OCI-LY1 (cell line): ENCODE results near the gene SARS1.
A peak's percentile ranks its signal among the peaks of the same experiment; 100 is the strongest.

Source experiments
- H2AFZ ChIP-seq: fragments of 200-600 bp; sonication (generic), shearing (Covaris generic); 2 replicates; pipeline ENCODE4 v1.6.0; 2014; ENCODE audit warnings: antibody characterized with exemption, mild to moderate bottlenecking, low read length
- H3F3A ChIP-seq: fragments of 200-600 bp; sonication (generic), shearing (Covaris generic); 2 replicates; pipeline ENCODE4 v1.6.0; 2014; ENCODE audit warnings: mild to moderate bottlenecking, antibody characterized with exemption, low read length, moderate library complexity; ENCODE audit not compliant: insufficient read depth
- H3K27ac ChIP-seq: fragments of 200-600 bp; sonication (generic); 2 replicates; pipeline ENCODE4 v1.5.1; 2014; ENCODE audit warnings: low read length, mixed run types, mild to moderate bottlenecking, low read depth; ENCODE audit not compliant: poor library complexity, severe bottlenecking
- H3K27me3 ChIP-seq: fragments of 200-600 bp; sonication (generic); 2 replicates; pipeline ENCODE4 v1.6.0; 2014; ENCODE audit warnings: antibody characterized with exemption, mild to moderate bottlenecking, low read length, moderate library complexity; ENCODE audit not compliant: insufficient read depth
- H3K36me3 ChIP-seq: fragments of 200-600 bp; sonication (generic); 2 replicates; pipeline ENCODE4 v1.6.1; 2014; ENCODE audit warnings: mild to moderate bottlenecking, antibody characterized with exemption, low read length, moderate library complexity, mixed read lengths; ENCODE audit not compliant: insufficient read depth
- H3K4me1 ChIP-seq: fragments of 200-600 bp; sonication (generic); 2 replicates; pipeline ENCODE4 v1.5.1; 2014; ENCODE audit warnings: mild to moderate bottlenecking, low read length, moderate library complexity; ENCODE audit not compliant: insufficient read depth, severe bottlenecking
- H3K4me2 ChIP-seq: fragments of 200-600 bp; sonication (generic), shearing (Covaris generic); 2 replicates; pipeline ENCODE4 v1.6.1; 2014; ENCODE audit warnings: low read length
- H3K4me3 ChIP-seq: fragments of 200-600 bp; sonication (generic); 2 replicates; pipeline ENCODE4 v1.5.1; 2014; ENCODE audit warnings: low read length, low read depth, mild to moderate bottlenecking, mixed read lengths; ENCODE audit not compliant: poor library complexity, severe bottlenecking
- H3K79me2 ChIP-seq: fragments of 200-600 bp; shearing (Covaris generic); 2 replicates; pipeline ENCODE4 v1.6.1; 2016; ENCODE audit warnings: mixed run types, low read length, mixed read lengths; ENCODE audit not compliant: insufficient read depth
- H3K9ac ChIP-seq: fragments of 200-600 bp; sonication (generic), shearing (Covaris generic); 2 replicates; pipeline ENCODE4 v1.6.1; 2014; ENCODE audit warnings: mild to moderate bottlenecking, low read length, mixed read lengths
- H3K9me2 ChIP-seq: fragments of 200-600 bp; sonication (generic), shearing (Covaris generic); 2 replicates; pipeline ENCODE4 v1.6.1; 2014; ENCODE audit warnings: low read depth, mild to moderate bottlenecking, low read length, mixed read lengths
- H3K9me3 ChIP-seq: fragments of 200-600 bp; shearing (Covaris generic); 2 replicates; pipeline ENCODE4 v1.6.1; 2014; ENCODE audit warnings: low read length, mixed read lengths
- H4K20me1 ChIP-seq: fragments of 200-600 bp; sonication (generic), shearing (Covaris generic); 2 replicates; pipeline ENCODE4 v1.6.0; 2016; ENCODE audit warnings: mild to moderate bottlenecking, low read length; ENCODE audit not compliant: insufficient read depth
- CTCF ChIP-seq: fragments of 200-600 bp; sonication (generic), shearing (Covaris generic); IDR thresholded peaks from 2 replicates; pipeline ENCODE4 v1.5.1; 2017; ENCODE audit warnings: mild to moderate bottlenecking, antibody characterized with exemption, low read length, moderate library complexity, mixed read lengths
- EZH2 ChIP-seq: fragments of 200-600 bp; sonication (generic), shearing (Covaris generic); IDR thresholded peaks from 2 replicates; pipeline ENCODE4 v1.8.0; 2017; ENCODE audit warnings: borderline replicate concordance, mixed run types, mild to moderate bottlenecking, antibody characterized with exemption, low read length, moderate library complexity, mixed read lengths

Gene SARS1

GRCh38 chr1:109281680-109282496 is 68.2 kb downstream of the SARS1 start:
- Histone ChIP-seq H3K4me1 (peaks cover 23% of the 10 kb centered on the region), H3K27ac (no peak overlapping the region), H3K27me3 (no peaks in the 10 kb centered on the region), H3K9ac (peak overlapping the region; percentile 70), H2AFZ (no peak overlapping the region), H3K9me2 (no peaks in the 10 kb centered on the region), H3F3A (no peaks in the 10 kb centered on the region; the same call in 1 of the 2 replicates), H3K4me3 (peak overlapping the region; percentile 80), H3K79me2 (no peaks in the 10 kb centered on the region), H4K20me1 (no peaks in the 10 kb centered on the region), H3K9me3 (no peaks in the 10 kb centered on the region), H3K36me3 (no peaks in the 10 kb centered on the region; the same call in 1 of the 2 replicates), H3K4me2 (peak overlapping the region; percentile 75)
- TF ChIP-seq CTCF (no peak), EZH2 (no peak)

GRCh38 chr1:109282497-109282951 is 68.8 kb downstream of the SARS1 start:
- TF ChIP-seq EZH2 (no peak), CTCF (no peak)
- peak overlapping the region; percentile 75 for H3K4me2 ChIP-seq
- H3K4me1 ChIP-seq, result peaks cover 23% of the 10 kb centered on the region
- H3K79me2 ChIP-seq, result no peaks in the 10 kb centered on the region
- H3K27me3 ChIP-seq, result no peaks in the 10 kb centered on the region
- H3K36me3 ChIP-seq, result no peaks in the 10 kb centered on the region; the same call in 1 of the 2 replicates
- H3K9ac ChIP-seq, result peak overlapping the region; percentile 70
- H2AFZ ChIP-seq, result no peak overlapping the region
- H3K27ac ChIP-seq, result no peak overlapping the region
- no peaks in the 10 kb centered on the region for H3K9me2 ChIP-seq
- no peaks in the 10 kb centered on the region for H3K9me3 ChIP-seq
- H4K20me1 ChIP-seq, result no peaks in the 10 kb centered on the region
- peak overlapping the region; percentile 80 for H3K4me3 ChIP-seq
- no peaks in the 10 kb centered on the region; the same call in 1 of the 2 replicates for H3F3A ChIP-seq

- Histone ChIP-seq H3K9me2 (no peaks in the 10 kb centered on the region), H3K9me3 (no peaks in the 10 kb centered on the region), H3K9ac (peak within 1 kb of the TSS; percentile 70), H2AFZ (peak within 1 kb of the TSS; percentile 55; the same call in 1 of the 2 replicates), H3K4me3 (peak within 1 kb of the TSS; percentile 80), H3K4me1 (peaks cover 23% of the 10 kb centered on the region), H3K27ac (peak within 1 kb of the TSS; percentile 5), H3F3A (no peaks in the 10 kb centered on the region; the same call in 1 of the 2 replicates), H3K27me3 (no peaks in the 10 kb centered on the region), H3K4me2 (peak within 1 kb of the TSS; percentile 75), H3K79me2 (no peaks in the 10 kb centered on the region), H3K36me3 (no peaks in the 10 kb centered on the region; the same call in 1 of the 2 replicates), H4K20me1 (no peaks in the 10 kb centered on the region)
- TF ChIP-seq CTCF (peak; percentile 42; the same call in 1 of the 2 replicates), EZH2 (no peak)
These were observed 69.4 kb downstream of the SARS1 start, which contains the start of gene PSRC1 for GRCh38 chr1:109282952-109283747. Gene PSRC1, minus strand, starts transcription at chr1:109283145.
